B cell (primary cell): ENCODE measurements around the gene SLC35D2. TPM values are rescaled to one million over a fixed set of nuclear protein-coding genes. Genes with fewer than 3 reads are reported as not detected.

ENCODE experiments used
- ATAC-seq: fragments of 200-7000 bp; cut with Tn5 transposase; one replicate; pipeline ENCODE4 v1.10.0; 2021; ENCODE audit warnings: low read depth, mild to moderate bottlenecking, moderate number of reproducible peaks, moderate library complexity
- CTCF ChIA-PET: fragments of 350-600 bp; sonication (Branson Sonifier 250); formaldehyde crosslinking; loops from one replicate; lab custom pipeline; 2021; ENCODE audit warnings: antibody characterized with exemption, inconsistent platforms; lab: Charles Lee
- POLR2A ChIA-PET: fragments of 350-600 bp; sonication (Branson Sonifier 250); formaldehyde crosslinking; loops from one replicate; lab custom pipeline; 2021; ENCODE audit warnings: antibody characterized with exemption; lab: Charles Lee
- DNase-seq: peaks from one replicate; pipeline ENCODE4 v3.0.0; 2013
- H2AFZ ChIP-seq: 2 replicates; pipeline ENCODE4 v1.6.1; 2012; ENCODE audit warnings: mild to moderate bottlenecking, low read depth, low read length; ENCODE audit not compliant: insufficient read depth, poor library complexity, severe bottlenecking
- H3K27ac ChIP-seq, 2 donors: 1 replicate in 1 of 2; 2 replicates in 1 of 2; pipeline ENCODE4 v1.5.1; 2012 to 2013; ENCODE audit warnings: low read length in 2 of 2, mild to moderate bottlenecking in 2 of 2, moderate library complexity in 1 of 2
- H3K27me3 ChIP-seq, 4 experiments: fragments of 200-600 bp in 1 of 4; sonication (generic) in 1 of 4; replicated peaks in 1 of 4; 1 replicate in 2 of 4; 2 replicates in 2 of 4; pipeline versions ENCODE4 v1.6.1 to v1.7.0; 2013 to 2016; ENCODE audit warnings: low read length in 3 of 4, mild to moderate bottlenecking in 2 of 4, mixed read lengths in 1 of 4, moderate library complexity in 1 of 4; ENCODE audit not compliant: insufficient read depth in 4 of 4, control insufficient read depth in 3 of 4; ENCODE audit errors: control extremely low read depth in 1 of 4
- H3K36me3 ChIP-seq, 2 experiments: replicated peaks in 1 of 2; 1 replicate in 1 of 2; 2 replicates in 1 of 2; pipeline versions ENCODE4 v1.6.1 to v1.7.1; 2013; ENCODE audit warnings: low read length in 1 of 2; ENCODE audit not compliant: insufficient read depth in 2 of 2, control insufficient read depth in 1 of 2; ENCODE audit errors: control extremely low read depth in 1 of 2, extremely low read depth in 1 of 2
- H3K4me1 ChIP-seq, 2 donors: fragments of 200-600 bp in 1 of 2; sonication (generic) in 1 of 2; 1 replicate in 1 of 2; 2 replicates in 1 of 2; pipeline versions ENCODE4 v1.5.1 to v1.6.1; 2013 to 2017; ENCODE audit warnings: low read length in 2 of 2; ENCODE audit not compliant: control insufficient read depth in 2 of 2, insufficient read depth in 2 of 2
- H3K4me2 ChIP-seq: replicated peaks from 2 replicates; pipeline ENCODE3; 2012; ENCODE audit warnings: mild to moderate bottlenecking, low read depth, low read length; ENCODE audit not compliant: poor library complexity, severe bottlenecking
- H3K4me3 ChIP-seq, 5 experiments: fragments of 200-600 bp in 1 of 5; sonication (generic) in 1 of 5; 1 replicate in 3 of 5; 2 replicates in 2 of 5; pipeline versions ENCODE4 v1.5.1 to v1.7.0; 2011 to 2016; ENCODE audit warnings: low read length in 4 of 5, mild to moderate bottlenecking in 4 of 5, low read depth in 2 of 5, control low read depth in 1 of 5, moderate library complexity in 1 of 5; ENCODE audit not compliant: insufficient read depth in 1 of 5; ENCODE audit errors: control extremely low read depth in 1 of 5, extremely low read depth in 1 of 5
- H3K79me2 ChIP-seq: fragments of 200-600 bp; sonication (generic); one replicate; pipeline ENCODE4 v1.6.0; 2016; ENCODE audit warnings: low read length; ENCODE audit not compliant: control insufficient read depth, insufficient read depth
- H3K9ac ChIP-seq: fragments of 200-600 bp; sonication (generic); 2 replicates; pipeline ENCODE4 v1.6.1; 2017; ENCODE audit warnings: mild to moderate bottlenecking, low read length, moderate library complexity
- H3K9me3 ChIP-seq, 3 donors: one replicate each; pipeline versions ENCODE4 v1.6.1 to v1.7.1; 2013; ENCODE audit warnings: low read length in 2 of 3; ENCODE audit not compliant: control insufficient read depth in 2 of 3, insufficient read depth in 1 of 3; ENCODE audit errors: control extremely low read depth in 1 of 3
- H4K20me1 ChIP-seq: 2 replicates; pipeline ENCODE4 v1.6.0; 2012; ENCODE audit warnings: mild to moderate bottlenecking, low read length; ENCODE audit not compliant: insufficient read depth, control insufficient read depth, poor library complexity, severe bottlenecking
- H3K27ac Mint-ChIP-seq: one replicate; pipeline ENCODE4 v1.8.0; 2021; ENCODE audit warnings: mixed read lengths
- H3K27me3 Mint-ChIP-seq: one replicate; pipeline ENCODE4 v1.8.0; 2021; ENCODE audit warnings: mixed read lengths
- H3K4me1 Mint-ChIP-seq: one replicate; pipeline ENCODE4 v1.8.0; 2021; ENCODE audit warnings: mixed read lengths
- H3K4me3 Mint-ChIP-seq: one replicate; pipeline ENCODE4 v1.8.0; 2021; ENCODE audit warnings: mixed read lengths
- H3K9me3 Mint-ChIP-seq: one replicate; pipeline ENCODE4 v1.8.0; 2022; ENCODE audit warnings: mixed read lengths; ENCODE audit not compliant: insufficient read depth
- EZH2 ChIP-seq: IDR thresholded peaks from 2 replicates; pipeline ENCODE4 v1.6.1; 2012; ENCODE audit warnings: borderline replicate concordance, low read depth, mild to moderate bottlenecking, moderate library complexity, low read length; ENCODE audit not compliant: insufficient read depth, poor library complexity, severe bottlenecking
- WGBS: methylation state at CpG from one replicate; pipeline ENCODE4 v1.1.5; 2013; ENCODE audit warnings: missing lambda C conversion rate; ENCODE audit not compliant: insufficient coverage; 5-methylcytosine and 5-hydroxymethylcytosine counted together
- intact Hi-C: fragments of 100-400 bp; cut with micrococcal nuclease; formaldehyde crosslinking; loops from one replicate; pipeline ENCODE4 v1.10.0; 2022
- polyA plus RNA-seq: library from polyadenylated mRNA; depleted of rRNA; stranded (reverse); fragments of >200 nt; gene quantifications from 2 replicates; pipeline ENCODE4 v1.2.3, GENCODE V29; 2012
- total RNA-seq, 2 donors: library from RNA; stranded (reverse); fragments of 120-200 nt in 1 of 2; gene quantifications; 1 replicate in 1 of 2; 2 replicates in 1 of 2; pipeline versions ENCODE4 v1.2.3 to v1.2.4, GENCODE V29; 2013 to 2022
- TF ChIP-seq, protein P1 (sequence below): fragments of 200-600 bp; IDR thresholded peaks from one replicate; pipeline ENCODE4 v1.8.0; 2022; ENCODE audit warnings: antibody characterized with exemption, mild to moderate bottlenecking

The SLC35D2 gene
- total and polyA plus RNA-seq, 2 donors (not counting 1 experiment from before 2014, with no cell fraction given): 5.1 to 13.6 TPM

DNA sequence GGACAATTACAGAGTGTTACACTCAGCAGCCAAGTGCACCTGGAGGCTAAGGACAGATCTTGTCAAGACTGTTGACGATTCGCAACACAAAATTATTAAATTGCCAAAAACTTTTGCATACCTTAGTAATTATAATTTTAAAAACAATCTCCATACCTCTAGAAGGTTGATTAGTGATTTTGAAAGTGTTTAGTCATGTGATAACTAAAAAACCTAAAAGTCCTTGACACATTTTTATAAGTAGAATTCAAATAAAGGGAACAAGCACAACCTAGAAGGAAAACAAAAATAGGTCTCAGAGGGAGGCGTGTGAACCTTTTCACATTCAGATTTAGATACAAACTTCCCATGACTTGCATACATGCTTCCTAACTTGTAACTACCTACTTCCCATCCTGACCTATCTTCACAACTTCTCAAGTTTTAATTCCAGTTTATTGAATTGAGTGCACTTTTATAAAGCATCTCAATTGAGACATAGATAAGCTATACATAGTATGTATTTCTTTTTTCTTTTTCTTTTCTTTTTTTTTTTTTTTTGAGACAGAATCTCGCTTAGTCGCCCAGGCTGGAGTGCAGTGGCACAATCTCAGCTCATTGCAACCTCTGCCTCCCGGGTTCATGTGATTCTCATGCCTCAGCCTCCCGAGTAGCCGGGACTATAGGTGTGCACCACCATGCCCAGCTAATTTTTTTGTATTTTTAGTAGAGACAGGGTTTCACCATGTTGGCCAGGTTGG, 28.8 kb upstream of the SLC35D2 start:
- TF ChIP-seq, protein P1, sequence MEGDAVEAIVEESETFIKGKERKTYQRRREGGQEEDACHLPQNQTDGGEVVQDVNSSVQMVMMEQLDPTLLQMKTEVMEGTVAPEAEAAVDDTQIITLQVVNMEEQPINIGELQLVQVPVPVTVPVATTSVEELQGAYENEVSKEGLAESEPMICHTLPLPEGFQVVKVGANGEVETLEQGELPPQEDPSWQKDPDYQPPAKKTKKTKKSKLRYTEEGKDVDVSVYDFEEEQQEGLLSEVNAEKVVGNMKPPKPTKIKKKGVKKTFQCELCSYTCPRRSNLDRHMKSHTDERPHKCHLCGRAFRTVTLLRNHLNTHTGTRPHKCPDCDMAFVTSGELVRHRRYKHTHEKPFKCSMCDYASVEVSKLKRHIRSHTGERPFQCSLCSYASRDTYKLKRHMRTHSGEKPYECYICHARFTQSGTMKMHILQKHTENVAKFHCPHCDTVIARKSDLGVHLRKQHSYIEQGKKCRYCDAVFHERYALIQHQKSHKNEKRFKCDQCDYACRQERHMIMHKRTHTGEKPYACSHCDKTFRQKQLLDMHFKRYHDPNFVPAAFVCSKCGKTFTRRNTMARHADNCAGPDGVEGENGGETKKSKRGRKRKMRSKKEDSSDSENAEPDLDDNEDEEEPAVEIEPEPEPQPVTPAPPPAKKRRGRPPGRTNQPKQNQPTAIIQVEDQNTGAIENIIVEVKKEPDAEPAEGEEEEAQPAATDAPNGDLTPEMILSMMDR: no peak
- TF ChIP-seq EZH2: no peak
- no peak overlapping the region for H3K4me2 ChIP-seq
- no peaks in the 10 kb centered on the region for H3K27me3 Mint-ChIP-seq
- H3K27ac Mint-ChIP-seq: peak overlapping the region; percentile 86
- H2AFZ ChIP-seq: peak overlapping the region; percentile 60
- H3K9me3 ChIP-seq: no peaks in the 10 kb centered on the region
- H3K4me1 ChIP-seq: peaks cover 25 to 36% of the 10 kb centered on the region in 2 donors
- ATAC-seq: no peak
- H3K4me1 Mint-ChIP-seq: peaks cover 29% of the 10 kb centered on the region
- no peak overlapping the region for H3K4me3 ChIP-seq
- H4K20me1 ChIP-seq: no peaks in the 10 kb centered on the region
- no peak for DNase-seq
- no peaks in the 10 kb centered on the region for H3K36me3 ChIP-seq
- H3K4me3 Mint-ChIP-seq: no peak overlapping the region
- WGBS: 96% methylated on average over 4 of the region's 8 CpGs
- H3K27ac ChIP-seq: peak overlapping the region in 1 of 2 donors; percentile 80
- no peaks in the 10 kb centered on the region for H3K27me3 ChIP-seq
- H3K9me3 Mint-ChIP-seq: no peaks in the 10 kb centered on the region
- POLR2A ChIA-PET: interaction anchor here (0.5 to 0.9 kb wide), 3 partner anchors 14 to 1632 kb away, joined by 3 to 4 read pairs (median 3); no protein-coding TSS in a partner anchor
- CTCF ChIA-PET: interaction anchor here (1.5 to 2.6 kb wide), 3 partner anchors 37 to 154 kb away, joined by 5 to 20 read pairs (median 5); partner anchors contain the start of gene HABP4
- no peak overlapping the region for H3K9ac ChIP-seq
- H3K79me2 ChIP-seq: peaks cover 35% of the 10 kb centered on the region
- intact Hi-C loops: loop anchor here (10.0 kb wide), 3 partner anchors 1002 to 1692 kb away; partner anchors contain the start of genes ANP32B and TDRD7
